ENCODE results near the gene TNFAIP8L1. TPM values are rescaled to one million over a fixed set of nuclear protein-coding genes. Genes with fewer than 3 reads are reported as not detected.

The TNFAIP8L1 gene
- total and polyA plus RNA-seq, 4 donors = 15.6 to 29.0 (median 20.1) TPM

- TF ChIP-seq NR2F2 (IDR thresholded peaks at IDR 0.05) (no peak), GABPA (IDR thresholded peaks at IDR 0.05 in 1 of 2, conservative IDR thresholded peaks at IDR 0.05 in 1 of 2) (no peak), EGR1 (IDR thresholded peaks at IDR 0.05; ENCODE audit: low read depth in 2 of 2) (no peak), TAF1 (conservative IDR thresholded peaks at IDR 0.05) (no peak)
These were observed 34.4 kb downstream of the TNFAIP8L1 start (continued) for GRCh38 chr19:4673726-4674125.

- Histone ChIP-seq H3K27ac (ENCODE audit: low read depth in 1 of 2, low read length in 2 of 2) (no peak overlapping the region), H3K4me1 (ENCODE audit: control insufficient read depth in 4 of 4, insufficient read depth in 4 of 4, low read length in 3 of 4) (peaks cover 2 to 9% (median 5%) of the 10 kb centered on the region in 4 donors), H3K27me3 (ENCODE audit: control insufficient read depth in 4 of 4, insufficient read depth in 4 of 4, low read length in 3 of 4) (no peaks in the 10 kb centered on the region), H3K36me3 (ENCODE audit: control insufficient read depth in 4 of 4, insufficient read depth in 3 of 4, low read depth in 1 of 4, low read length in 3 of 4) (peaks cover 3 to 35% (median 14%) of the 10 kb centered on the region in 4 donors), H3K4me3 (ENCODE audit: low read depth in 1 of 3, low read length in 3 of 3) (no peak overlapping the region), H3K9ac (ENCODE audit: low read depth in 1 of 2, low read length in 2 of 2) (no peak overlapping the region), H3K9me3 (ENCODE audit: control insufficient read depth in 4 of 4, low read length in 3 of 4) (no peaks in the 10 kb centered on the region)
- TF ChIP-seq SP1 (IDR thresholded peaks at IDR 0.05) (no peak), RXRA (IDR thresholded peaks at IDR 0.05) (no peak), RAD21 (IDR thresholded peaks at IDR 0.05) (no peak), ZBTB33 (IDR thresholded peaks at IDR 0.05) (no peak), ATF3 (IDR thresholded peaks at IDR 0.05) (no peak), CTCF (IDR thresholded peaks at IDR 0.05; ENCODE audit: low read depth, low read length, missing input control) (no peak), MAX (IDR thresholded peaks at IDR 0.05) (no peak), FOXA2 (IDR thresholded peaks at IDR 0.05) (no peak), JUND (IDR thresholded peaks at IDR 0.05) (no peak), HNF4G (IDR thresholded peaks at IDR 0.05) (no peak), NR2F2 (IDR thresholded peaks at IDR 0.05) (no peak), EGR1 (IDR thresholded peaks at IDR 0.05; ENCODE audit: low read depth in 2 of 2) (no peak), FOXA1 (IDR thresholded peaks at IDR 0.05) (no peak), REST (IDR thresholded peaks at IDR 0.05) (no peak), GABPA (IDR thresholded peaks at IDR 0.05 in 1 of 2, conservative IDR thresholded peaks at IDR 0.05 in 1 of 2) (no peak), TAF1 (conservative IDR thresholded peaks at IDR 0.05) (no peak), HNF4A (conservative IDR thresholded peaks at IDR 0.05) (no peak), YY1 (IDR thresholded peaks at IDR 0.05) (no peak)
- WGBS = 97% methylated on average over 16 of the region's 16 CpGs
- no peak for DNase-seq (ENCODE audit: low spot score)
These were observed 36.0 kb downstream of the TNFAIP8L1 start for GRCh38 chr19:4675346-4675745.

All from liver (tissue), 9 donors.